Activated naive CD8-positive, alpha-beta T cell treated with anti-CD3 and anti-CD28 coated beads for 36 hours (primary cell): Measurements from ENCODE around the gene NT5M. TPM values are rescaled to one million over a fixed set of nuclear protein-coding genes. Genes with fewer than 3 reads are reported as not detected.
"Not testable (repeated sequence)": the region's sequence is repeated elsewhere in the genome, so short reads cannot be mapped to it uniquely, and the experiment has no call there.

Experiments used
- DNase-seq: peaks from one replicate; pipeline ENCODE4 v3.0.0; 2021
- H3K27ac Mint-ChIP-seq: one replicate; pipeline ENCODE4 v1.8.0; 2022; ENCODE audit warnings: mild to moderate bottlenecking, moderate library complexity, mixed read lengths
- H3K27me3 Mint-ChIP-seq: one replicate; pipeline ENCODE4 v1.8.0; 2022; ENCODE audit warnings: mild to moderate bottlenecking, mixed read lengths
- H3K36me3 Mint-ChIP-seq: one replicate; pipeline ENCODE4 v1.8.0; 2021; ENCODE audit warnings: mild to moderate bottlenecking, mixed read lengths
- H3K4me1 Mint-ChIP-seq: one replicate; pipeline ENCODE4 v1.8.0; 2021; ENCODE audit warnings: mixed read lengths
- H3K4me3 Mint-ChIP-seq: one replicate; pipeline ENCODE4 v1.8.0; 2022; ENCODE audit warnings: mild to moderate bottlenecking, moderate library complexity, mixed read lengths
- H3K9me3 Mint-ChIP-seq: one replicate; pipeline ENCODE4 v1.8.0; 2022; ENCODE audit warnings: mixed read lengths
- total RNA-seq, 2 experiments: library from RNA; stranded (reverse); gene quantifications; one replicate each; pipeline ENCODE4 v1.2.3, GENCODE V29; 2021

Gene NT5M
- total RNA-seq, 2 experiments from 2014 or later: 6.1 to 6.5 TPM

- Mint-ChIP-seq H3K4me3 (no peak overlapping the region), H3K27ac (no peak overlapping the region), H3K27me3 (no peaks in the 10 kb centered on the region), H3K36me3 (no peaks in the 10 kb centered on the region), H3K9me3 (no peaks in the 10 kb centered on the region), H3K4me1 (no peaks in the 10 kb centered on the region)
- no peak for DNase-seq
Measured at GRCh38 chr17:17289086-17289485, 14.1 kb upstream of the NT5M start.

GRCh38 chr17:17289701-17290100 is 13.5 kb upstream of the NT5M start:
- DNase-seq: no peak
- H3K36me3 Mint-ChIP-seq: no peaks in the 10 kb centered on the region
- H3K27ac Mint-ChIP-seq: no peak overlapping the region

DNA sequence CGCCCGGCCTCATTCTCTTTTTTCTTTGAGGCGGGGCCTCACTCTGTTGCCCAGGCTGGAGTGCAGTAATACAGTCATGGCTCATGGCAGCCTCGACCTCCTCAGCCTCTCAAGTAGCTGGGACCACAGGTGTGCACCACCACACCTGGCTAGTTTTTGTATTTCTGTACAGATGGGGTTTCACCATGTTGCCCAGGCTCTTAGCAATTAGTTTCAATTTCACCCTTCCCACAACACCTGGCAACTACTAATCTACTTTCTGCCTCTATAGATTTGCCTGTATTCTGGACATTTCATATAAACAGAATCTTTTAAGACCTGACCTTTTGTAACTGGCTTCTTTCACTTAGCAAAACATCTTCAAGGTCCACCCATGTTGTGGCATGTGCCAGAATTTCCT is 8.0 kb upstream of the NT5M start:
- Mint-ChIP-seq H3K9me3 (no peaks in the 10 kb centered on the region), H3K4me3 (no peak overlapping the region), H3K27me3 (no peaks in the 10 kb centered on the region), H3K36me3 (no peaks in the 10 kb centered on the region), H3K27ac (no peak overlapping the region), H3K4me1 (peaks cover 21% of the 10 kb centered on the region)
- no peak for DNase-seq

More at GRCh38 chr17:17289701-17290100, 13.5 kb upstream of the NT5M start:
- no peaks in the 10 kb centered on the region for H3K9me3 Mint-ChIP-seq
- no peak overlapping the region for H3K4me3 Mint-ChIP-seq
- H3K4me1 Mint-ChIP-seq: no peaks in the 10 kb centered on the region
- no peaks in the 10 kb centered on the region for H3K27me3 Mint-ChIP-seq

GRCh38 chr17:17297217-17297616 is 6.0 kb upstream of the NT5M start:
- no peak overlapping the region for H3K27ac Mint-ChIP-seq
- no peak for DNase-seq
- H3K36me3 Mint-ChIP-seq: no peaks in the 10 kb centered on the region
- H3K27me3 Mint-ChIP-seq: no peaks in the 10 kb centered on the region
- peaks cover 24% of the 10 kb centered on the region for H3K4me1 Mint-ChIP-seq
- H3K9me3 Mint-ChIP-seq: no peaks in the 10 kb centered on the region
- no peak overlapping the region for H3K4me3 Mint-ChIP-seq

DNA sequence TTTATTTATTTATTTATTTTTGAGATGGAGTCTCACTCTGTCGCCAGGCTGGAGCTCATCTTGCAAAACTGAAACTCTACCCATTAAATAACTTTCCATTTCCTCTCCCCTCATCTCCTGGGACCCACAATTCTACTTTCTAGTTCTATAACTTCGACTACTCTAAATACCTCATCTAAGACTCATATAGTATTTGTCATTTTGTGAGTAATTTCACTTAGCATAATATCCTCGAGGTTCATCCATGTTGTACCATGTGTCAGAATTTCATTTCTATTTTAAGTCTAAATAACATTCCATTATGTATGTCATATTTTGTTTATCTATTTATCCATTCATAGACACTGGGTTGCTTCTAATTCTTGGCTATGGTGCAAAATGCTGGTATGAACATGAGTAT is 5.1 kb upstream of the NT5M start:
- Mint-ChIP-seq H3K9me3 (no peaks in the 10 kb centered on the region), H3K27me3 (no peaks in the 10 kb centered on the region), H3K4me3 (no peak overlapping the region), H3K4me1 (peaks cover 26% of the 10 kb centered on the region), H3K36me3 (no peaks in the 10 kb centered on the region), H3K27ac (no peak overlapping the region)
- no peak for DNase-seq

- Mint-ChIP-seq H3K4me1 (peaks cover 45% of the 10 kb centered on the region), H3K9me3 (no peaks in the 10 kb centered on the region), H3K27me3 (no peaks in the 10 kb centered on the region), H3K27ac (no peak overlapping the region), H3K4me3 (peak overlapping the region; percentile 65), H3K36me3 (peaks cover 5% of the 10 kb centered on the region)
- DNase-seq: peak; percentile 70
Measured at GRCh38 chr17:17300624-17301568, 2.3 kb upstream of the NT5M start.

- not testable (repeated sequence) for H3K27ac Mint-ChIP-seq, H3K9me3 Mint-ChIP-seq, H3K27me3 Mint-ChIP-seq, DNase-seq, H3K36me3 Mint-ChIP-seq, H3K4me3 Mint-ChIP-seq
- peaks cover 43% of the 10 kb centered on the region for H3K4me1 Mint-ChIP-seq
Measured at GRCh38 chr17:17301659-17302058, 1.5 kb upstream of the NT5M start.

GRCh38 chr17:17303847-17304490 is 796 bp downstream of the NT5M start:
- no peaks in the 10 kb centered on the region for H3K9me3 Mint-ChIP-seq
- H3K4me3 Mint-ChIP-seq: peak overlapping the region; percentile 83
- peaks cover 30% of the 10 kb centered on the region for H3K4me1 Mint-ChIP-seq
- DNase-seq: no peak
- peak overlapping the region; percentile 89 for H3K27ac Mint-ChIP-seq
- no peaks in the 10 kb centered on the region for H3K27me3 Mint-ChIP-seq
- H3K36me3 Mint-ChIP-seq: peaks cover 6% of the 10 kb centered on the region

DNA sequence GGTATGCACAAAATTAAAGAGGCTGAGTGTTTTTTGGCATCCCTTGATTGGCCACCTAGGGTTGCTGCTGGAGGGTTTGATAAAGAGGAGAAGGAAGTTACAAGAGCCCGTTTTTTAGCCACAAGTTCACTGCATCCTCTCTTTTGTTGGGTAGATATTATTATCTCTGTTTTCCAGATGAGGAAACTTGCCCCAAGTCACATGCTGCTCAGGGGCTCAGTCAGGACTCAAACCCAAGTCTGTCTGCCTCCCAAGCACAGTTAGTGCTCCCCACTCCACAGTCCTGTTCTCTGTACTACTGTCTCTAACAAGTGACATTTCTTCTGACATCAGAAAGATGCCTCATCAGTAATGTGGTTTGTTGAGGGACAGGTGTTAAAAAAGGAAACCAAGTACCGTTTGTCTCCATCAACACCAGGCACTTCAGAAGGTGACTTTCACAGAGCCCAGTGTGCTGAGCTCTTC is 1.4 kb downstream of the NT5M start:
- H3K4me3 Mint-ChIP-seq: peak overlapping the region; percentile 83
- no peaks in the 10 kb centered on the region for H3K27me3 Mint-ChIP-seq
- peak; percentile 33 for DNase-seq
- H3K27ac Mint-ChIP-seq: peak overlapping the region; percentile 89
- H3K36me3 Mint-ChIP-seq: peaks cover 8% of the 10 kb centered on the region
- peaks cover 32% of the 10 kb centered on the region for H3K4me1 Mint-ChIP-seq
- H3K9me3 Mint-ChIP-seq: no peaks in the 10 kb centered on the region

- Mint-ChIP-seq H3K36me3 (peaks cover 8% of the 10 kb centered on the region), H3K4me1 (peaks cover 30% of the 10 kb centered on the region), H3K27ac (peak overlapping the region; percentile 90), H3K9me3 (no peaks in the 10 kb centered on the region), H3K4me3 (peak overlapping the region; percentile 83), H3K27me3 (no peaks in the 10 kb centered on the region)
- DNase-seq: peak; percentile 61
Measured at GRCh38 chr17:17305281-17305801, 2.2 kb downstream of the NT5M start.

- Mint-ChIP-seq H3K4me1 (peaks cover 25% of the 10 kb centered on the region), H3K27me3 (no peaks in the 10 kb centered on the region), H3K36me3 (peaks cover 8% of the 10 kb centered on the region), H3K4me3 (no peak overlapping the region), H3K27ac (no peak overlapping the region), H3K9me3 (no peaks in the 10 kb centered on the region)
- no peak for DNase-seq
Measured at GRCh38 chr17:17309356-17309755, 6.2 kb downstream of the NT5M start.

GRCh38 chr17:17313350-17313991 is 10.3 kb downstream of the NT5M start:
- H3K4me3 Mint-ChIP-seq: no peak overlapping the region
- DNase-seq: peak; percentile 73
- H3K9me3 Mint-ChIP-seq: no peaks in the 10 kb centered on the region
- peaks cover 7% of the 10 kb centered on the region for H3K36me3 Mint-ChIP-seq
- H3K27ac Mint-ChIP-seq: no peak overlapping the region
- no peaks in the 10 kb centered on the region for H3K27me3 Mint-ChIP-seq
- H3K4me1 Mint-ChIP-seq: peaks cover 9% of the 10 kb centered on the region

GRCh38 chr17:17314501-17315071 is 11.4 kb downstream of the NT5M start:
- H3K4me3 Mint-ChIP-seq: no peak overlapping the region
- peaks cover 4% of the 10 kb centered on the region for H3K36me3 Mint-ChIP-seq
- H3K27me3 Mint-ChIP-seq: no peaks in the 10 kb centered on the region
- H3K4me1 Mint-ChIP-seq: peaks cover 5% of the 10 kb centered on the region
- DNase-seq: no peak
- no peak overlapping the region for H3K27ac Mint-ChIP-seq
- H3K9me3 Mint-ChIP-seq: no peaks in the 10 kb centered on the region

DNA sequence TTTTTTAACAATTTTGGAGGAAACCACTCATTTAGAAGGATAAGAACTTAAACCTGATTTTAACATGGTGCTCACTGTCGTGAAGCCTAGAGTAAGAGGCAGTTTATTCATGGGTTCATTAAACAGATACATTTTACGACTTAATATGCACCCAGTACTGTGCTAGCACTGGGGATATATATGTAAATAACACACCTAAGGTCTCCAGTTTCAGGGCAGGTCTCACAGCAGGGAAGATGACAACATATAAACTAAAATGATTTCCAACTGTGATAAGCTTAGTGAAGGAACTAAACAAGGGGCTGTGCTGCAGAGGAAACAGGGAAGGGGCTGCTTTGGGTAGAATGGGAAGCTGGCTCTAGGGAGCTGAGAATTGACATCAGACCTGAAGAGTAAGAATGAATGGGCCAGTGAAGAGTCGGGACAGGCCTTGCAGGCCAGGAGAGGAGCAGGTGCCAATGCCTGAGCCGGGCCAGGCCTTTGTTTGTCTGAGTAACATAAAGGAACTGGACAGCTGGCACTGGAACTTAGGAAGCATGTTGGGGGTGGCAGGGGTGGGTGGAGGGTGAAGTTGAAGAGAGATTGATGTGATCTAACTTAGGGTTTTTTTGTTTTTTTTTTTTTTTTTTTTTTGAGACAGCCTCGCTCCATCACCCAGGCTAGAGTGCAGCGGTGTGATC is 12.1 kb downstream of the NT5M start:
- Mint-ChIP-seq H3K36me3 (peaks cover 4% of the 10 kb centered on the region), H3K4me1 (peaks cover 5% of the 10 kb centered on the region), H3K4me3 (no peak overlapping the region), H3K9me3 (no peaks in the 10 kb centered on the region), H3K27ac (no peak overlapping the region), H3K27me3 (no peaks in the 10 kb centered on the region)
- DNase-seq: no peak
